Stimulated activated CD4-positive, alpha-beta T cell treated with anti-CD3 and anti-CD28 coated beads, Interleukin-12 subunit alpha, Interleukin-12 subunit beta, amount 100 ng/mL, for 4 hours (primary cell): ENCODE results near the gene KAT8.

Source experiments
- DNase-seq: peaks from one replicate; pipeline ENCODE4 v3.0.0-alpha.2; 2020

KAT8 gene

GRCh38 chr16:31108794-31109558, 8.5 kb upstream of the KAT8 start:
- no peak for DNase-seq

GRCh38 chr16:31109622-31110021, 7.8 kb upstream of the KAT8 start:
- no peak for DNase-seq

GRCh38 chr16:31110106-31111034, 7.1 kb upstream of the KAT8 start:
- no peak for DNase-seq

- no peak for DNase-seq
Observed at GRCh38 chr16:31111881-31112466, 5.5 kb upstream of the KAT8 start.

DNA sequence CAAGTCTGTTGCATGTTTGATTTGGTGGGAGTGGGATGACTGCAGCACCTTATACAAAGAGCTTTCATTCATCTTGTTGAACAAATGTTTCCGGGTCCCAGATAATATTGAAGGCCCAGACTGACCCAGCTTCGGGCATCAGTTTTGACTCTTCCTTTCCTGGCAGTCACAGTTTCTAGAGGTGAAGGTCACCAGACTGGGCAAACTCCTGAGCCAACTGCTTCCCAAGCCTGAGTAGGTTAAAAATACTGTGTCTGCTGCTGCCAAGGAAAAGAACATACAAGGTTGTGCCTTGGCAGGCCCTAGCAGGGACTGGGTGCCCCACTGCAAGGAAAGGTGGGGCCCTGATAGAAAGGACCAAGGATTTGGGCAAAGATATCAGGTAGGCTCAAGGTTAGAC, 4.8 kb upstream of the KAT8 start:
- no peak for DNase-seq

GRCh38 chr16:31113121-31114120, 4.0 kb upstream of the KAT8 start:
- no peak for DNase-seq

DNA sequence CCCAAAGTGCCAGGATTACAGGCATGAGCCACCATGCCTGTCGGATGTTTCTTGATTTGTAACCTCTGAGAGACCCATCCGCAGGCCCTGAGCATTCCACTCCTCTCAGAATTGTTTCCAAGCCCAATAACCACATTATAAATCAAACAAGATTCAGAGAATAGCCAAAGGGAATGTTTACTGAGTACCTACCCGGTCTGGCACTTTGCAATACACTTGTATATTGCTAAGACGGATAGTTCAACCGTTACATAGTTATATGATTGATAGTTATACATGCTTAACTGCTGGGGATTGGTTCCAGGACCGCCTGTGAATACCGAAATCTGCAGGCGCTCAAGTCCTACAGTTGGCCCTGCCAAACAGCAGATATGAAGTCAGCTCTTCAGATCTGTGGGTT, 3.0 kb upstream of the KAT8 start:
- DNase-seq = no peak

GRCh38 chr16:31118223-31119155, 1.0 kb downstream of the KAT8 start:
- DNase-seq = no peak

GRCh38 chr16:31120129-31120528, 2.7 kb downstream of the KAT8 start:
- DNase-seq = no peak

DNA sequence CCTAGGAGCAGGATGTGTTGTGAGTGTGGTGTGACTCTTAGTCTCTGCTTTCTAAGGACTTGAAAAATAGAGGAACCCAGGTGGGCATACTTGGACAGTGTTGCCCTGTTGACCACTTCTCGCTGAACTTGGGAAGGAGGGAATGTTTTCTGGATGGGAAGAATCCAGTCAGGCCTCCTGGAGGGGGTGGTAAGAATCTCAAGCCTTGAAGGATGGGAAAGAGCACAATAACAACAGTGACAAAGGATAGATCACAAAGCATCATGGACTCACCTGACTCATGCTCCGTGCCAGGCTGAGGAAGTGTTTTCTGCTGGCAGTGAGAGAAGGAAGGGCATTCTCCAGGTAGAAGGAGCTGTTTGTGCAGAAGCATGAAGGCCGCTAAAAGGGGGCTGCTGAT, 8.4 kb downstream of the KAT8 start:
- DNase-seq = no peak

DNA sequence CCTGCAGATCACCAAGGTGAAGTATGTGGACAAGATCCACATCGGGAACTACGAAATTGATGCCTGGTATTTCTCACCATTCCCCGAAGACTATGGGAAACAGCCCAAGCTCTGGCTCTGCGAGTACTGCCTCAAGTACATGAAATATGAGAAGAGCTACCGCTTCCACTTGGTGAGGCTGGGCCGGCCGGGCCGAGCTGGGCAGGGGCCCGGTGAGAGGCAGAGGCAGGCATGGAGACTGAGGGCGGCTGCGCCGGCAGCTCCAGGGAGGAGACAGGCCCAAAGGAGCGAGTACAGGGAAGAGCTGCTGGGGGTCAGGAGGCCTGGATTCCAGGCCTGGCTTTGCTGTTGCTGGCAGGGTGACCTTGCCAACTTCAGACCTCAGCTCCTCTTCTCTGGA, 9.7 kb downstream of the KAT8 start:
- no peak for DNase-seq

- DNase-seq = no peak
Observed at GRCh38 chr16:31128711-31129567, 11.5 kb downstream of the KAT8 start.

DNA sequence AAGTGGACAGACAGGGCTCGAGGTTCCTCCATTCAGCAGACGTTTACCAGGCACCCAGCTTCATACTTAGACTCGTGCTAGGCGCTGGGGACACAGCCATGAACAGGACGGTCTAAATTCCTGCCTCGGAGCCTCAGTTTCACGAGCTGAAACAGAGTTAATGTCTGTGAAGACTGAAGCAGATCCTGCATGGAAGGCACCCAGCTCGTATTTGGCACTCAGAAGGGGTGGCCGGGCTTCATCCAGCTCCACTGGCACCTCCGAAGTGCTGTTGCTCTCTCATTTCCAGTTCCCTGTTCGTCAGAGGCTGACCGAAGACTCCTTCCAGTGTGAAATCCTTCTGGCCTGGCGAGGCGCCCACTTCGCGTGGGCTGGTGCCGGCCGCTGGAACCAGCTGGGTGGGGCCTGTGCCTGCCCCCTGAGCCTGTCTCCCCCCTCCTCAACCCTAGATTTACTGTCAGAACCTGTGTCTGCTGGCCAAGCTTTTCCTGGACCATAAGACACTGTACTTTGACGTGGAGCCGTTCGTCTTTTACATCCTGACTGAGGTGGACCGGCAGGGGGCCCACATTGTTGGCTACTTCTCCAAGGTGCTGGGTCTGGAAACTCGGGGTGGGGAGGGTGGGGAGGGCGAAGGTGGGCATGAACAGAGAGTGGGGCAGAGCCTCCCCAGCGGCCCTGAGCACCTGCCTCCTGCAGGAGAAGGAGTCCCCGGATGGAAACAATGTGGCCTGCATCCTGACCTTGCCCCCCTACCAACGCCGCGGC, 12.3 kb downstream of the KAT8 start:
- DNase-seq = no peak

GRCh38 chr16:31130336-31130891, 12.9 kb downstream of the KAT8 start:
- no peak for DNase-seq

- DNase-seq = no peak
Observed at GRCh38 chr16:31130899-31131298, 13.4 kb downstream of the KAT8 start.

DNA sequence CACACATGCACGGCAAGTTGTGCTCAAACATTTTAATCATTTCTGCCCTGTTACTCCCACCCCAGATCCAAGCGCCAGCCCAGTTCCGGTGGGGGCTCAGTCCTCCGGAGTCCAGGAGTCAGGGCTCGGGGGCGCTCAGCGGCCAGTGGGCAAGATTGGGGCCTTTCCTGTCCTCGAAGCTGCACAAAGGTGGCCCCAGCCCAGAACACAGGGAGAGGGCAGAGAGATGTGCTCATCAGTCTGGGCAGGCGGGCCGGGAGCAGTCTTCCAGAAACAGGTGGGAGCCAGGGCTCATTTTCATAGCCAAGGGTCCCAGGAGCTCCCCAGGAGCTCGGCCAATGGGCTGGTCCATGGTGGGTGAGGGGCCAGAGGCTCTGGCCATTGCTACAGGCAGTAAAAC, 14.0 kb downstream of the KAT8 start:
- DNase-seq = no peak

DNA sequence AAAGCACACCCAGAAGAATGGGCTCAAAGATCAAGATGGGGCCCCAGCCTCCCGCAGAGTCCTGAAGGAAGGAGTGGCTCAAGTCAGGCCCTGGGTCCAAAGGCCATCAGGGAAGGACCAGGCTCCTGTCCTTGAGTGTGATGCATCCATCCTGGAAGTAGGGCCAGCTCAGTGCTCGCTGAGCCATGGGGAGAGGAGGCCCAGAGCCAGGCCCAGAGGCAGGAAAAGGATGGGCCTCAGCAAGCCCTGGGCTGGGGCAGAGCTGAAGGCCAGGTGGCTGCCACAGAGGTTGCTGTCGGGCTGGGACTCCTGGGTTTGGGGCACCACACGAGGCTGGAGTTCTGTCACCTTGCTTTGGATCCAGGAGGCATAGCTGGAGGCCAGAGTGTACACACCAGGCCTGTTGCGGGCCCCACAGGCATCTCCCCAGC, 14.4 kb downstream of the KAT8 start:
- no peak for DNase-seq

GRCh38 chr16:31132303-31132979, 15.0 kb downstream of the KAT8 start:
- no peak for DNase-seq
